Measurements from ENCODE around the gene BANK1.

DNA sequence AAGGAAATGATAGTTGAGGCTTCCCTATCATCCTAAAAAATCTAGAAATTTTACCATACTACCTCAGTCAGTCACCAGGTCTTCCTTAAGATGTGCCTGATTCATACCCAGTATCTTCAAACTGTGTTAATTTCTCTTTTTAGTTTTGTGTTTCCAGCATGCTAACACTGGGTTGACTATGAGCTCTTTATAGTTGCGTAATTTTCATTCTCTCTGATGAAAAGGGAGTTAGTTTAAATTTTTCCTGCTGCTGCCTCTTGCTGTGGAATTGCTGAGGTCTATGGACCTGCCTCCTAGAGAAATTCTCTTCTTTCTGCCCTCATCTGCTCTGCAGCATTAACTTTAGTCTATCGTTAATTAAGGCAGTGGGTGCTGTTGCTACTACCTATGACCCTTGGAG is 66.6 kb downstream of the BANK1 start:
- TF ChIP-seq CTCF (IDR thresholded peaks at IDR 0.05) = no peak
- TF ChIP-seq ZFX (IDR thresholded peaks at IDR 0.05; ENCODE audit: borderline replicate concordance) = no peak

Data from 22Rv1 (cell line).